Loucy (cell line): ENCODE data around the gene AQP5.

Source experiments
- H2AFZ ChIP-seq: fragments of 200-600 bp; sonication (generic); 2 replicates; pipeline ENCODE4 v1.6.0; 2016; ENCODE audit warnings: antibody characterized with exemption, mild to moderate bottlenecking, low read length, moderate library complexity
- H3F3A ChIP-seq: fragments of 200-600 bp; 2 replicates; pipeline ENCODE4 v1.6.0; 2016; ENCODE audit warnings: antibody characterized with exemption, low read depth, mild to moderate bottlenecking
- H3K27me3 ChIP-seq: fragments of 200-600 bp; sonication (generic); 2 replicates; pipeline ENCODE4 v1.6.1; 2014; ENCODE audit warnings: low read length, mild to moderate bottlenecking; ENCODE audit not compliant: insufficient read depth, poor library complexity, severe bottlenecking
- H3K36me3 ChIP-seq: fragments of 200-600 bp; sonication (generic); 2 replicates; pipeline ENCODE4 v1.6.1; 2016; ENCODE audit warnings: low read length; ENCODE audit not compliant: insufficient read depth
- H3K4me1 ChIP-seq: fragments of 200-600 bp; sonication (generic); 2 replicates; pipeline ENCODE4 v1.5.1; 2014; ENCODE audit warnings: low read length, mild to moderate bottlenecking; ENCODE audit not compliant: insufficient read depth, poor library complexity, severe bottlenecking
- H3K4me2 ChIP-seq: fragments of 200-600 bp; sonication (generic); 2 replicates; pipeline ENCODE4 v1.6.0; 2014; ENCODE audit warnings: antibody characterized with exemption, low read length, low read depth, mild to moderate bottlenecking; ENCODE audit not compliant: poor library complexity, severe bottlenecking
- H3K4me3 ChIP-seq: fragments of 200-600 bp; sonication (generic); 2 replicates; pipeline ENCODE4 v1.5.1; 2014; ENCODE audit warnings: low read length, mild to moderate bottlenecking, mixed read lengths; ENCODE audit not compliant: poor library complexity, severe bottlenecking
- H3K79me2 ChIP-seq: fragments of 200-600 bp; sonication (generic); 2 replicates; pipeline ENCODE4 v1.6.1; 2014; ENCODE audit warnings: low read length; ENCODE audit not compliant: insufficient read depth
- H3K9ac ChIP-seq: fragments of 200-600 bp; sonication (generic); 2 replicates; pipeline ENCODE4 v1.6.0; 2014; ENCODE audit warnings: mild to moderate bottlenecking, low read depth, low read length, moderate library complexity; ENCODE audit not compliant: poor library complexity, severe bottlenecking
- H3K9me2 ChIP-seq: fragments of 200-600 bp; sonication (generic); replicated peaks from 2 replicates; pipeline ENCODE4 v1.6.1; 2016; ENCODE audit warnings: low read depth, low read length, mixed read lengths
- H3K9me3 ChIP-seq: fragments of 200-600 bp; sonication (generic); 2 replicates; pipeline ENCODE4 v1.6.1; 2014; ENCODE audit warnings: mild to moderate bottlenecking, antibody characterized with exemption, low read length, low read depth; ENCODE audit not compliant: insufficient read depth
- H4K20me1 ChIP-seq: fragments of 200-600 bp; sonication (generic); 2 replicates; pipeline ENCODE4 v1.6.0; 2014; ENCODE audit warnings: antibody characterized with exemption, low read length, mild to moderate bottlenecking; ENCODE audit not compliant: insufficient read depth, poor library complexity, severe bottlenecking
- EZH2phosphoT487 ChIP-seq: fragments of 200-600 bp; IDR thresholded peaks from 2 replicates; pipeline ENCODE4 v1.6.1; 2018; ENCODE audit warnings: antibody characterized with exemption, mild to moderate bottlenecking, moderate library complexity, borderline replicate concordance
- TF ChIP-seq, protein P1 (sequence below): fragments of 200-600 bp; sonication (generic); conservative IDR thresholded peaks from 2 replicates; pipeline ENCODE4 v1.5.1; 2014; ENCODE audit warnings: mild to moderate bottlenecking, antibody characterized with exemption, low read length

AQP5 gene

DNA sequence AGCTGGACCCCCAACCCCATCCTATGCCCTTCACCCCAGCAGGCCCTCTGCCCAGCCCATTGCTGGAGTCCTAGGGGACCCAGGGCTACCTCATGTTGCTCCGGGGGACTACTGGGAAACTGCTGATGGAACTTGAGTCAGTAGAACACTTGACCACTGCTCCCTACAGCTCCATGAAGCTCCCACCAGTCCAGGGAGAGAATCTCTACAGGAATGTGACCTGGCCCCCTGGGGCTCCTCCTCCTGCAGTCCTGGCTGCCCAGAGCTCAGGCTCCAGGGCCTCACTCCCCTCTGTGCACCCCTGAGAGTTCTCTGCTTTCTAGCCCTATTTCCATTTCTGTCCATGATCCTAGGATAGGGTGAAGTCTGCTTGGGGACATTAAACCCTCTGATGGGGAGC is 22.0 kb upstream of the AQP5 start:
- H2AFZ ChIP-seq = no peak overlapping the region
- H3K4me3 ChIP-seq = no peak overlapping the region
- H4K20me1 ChIP-seq = no peaks in the 10 kb centered on the region
- H3K79me2 ChIP-seq = no peaks in the 10 kb centered on the region
- H3K27me3 ChIP-seq = no peaks in the 10 kb centered on the region
- H3K9me2 ChIP-seq = no peaks in the 10 kb centered on the region
- H3K9me3 ChIP-seq = no peaks in the 10 kb centered on the region
- H3K4me2 ChIP-seq = no peak overlapping the region
- no peaks in the 10 kb centered on the region for H3F3A ChIP-seq
- TF ChIP-seq, protein P1, sequence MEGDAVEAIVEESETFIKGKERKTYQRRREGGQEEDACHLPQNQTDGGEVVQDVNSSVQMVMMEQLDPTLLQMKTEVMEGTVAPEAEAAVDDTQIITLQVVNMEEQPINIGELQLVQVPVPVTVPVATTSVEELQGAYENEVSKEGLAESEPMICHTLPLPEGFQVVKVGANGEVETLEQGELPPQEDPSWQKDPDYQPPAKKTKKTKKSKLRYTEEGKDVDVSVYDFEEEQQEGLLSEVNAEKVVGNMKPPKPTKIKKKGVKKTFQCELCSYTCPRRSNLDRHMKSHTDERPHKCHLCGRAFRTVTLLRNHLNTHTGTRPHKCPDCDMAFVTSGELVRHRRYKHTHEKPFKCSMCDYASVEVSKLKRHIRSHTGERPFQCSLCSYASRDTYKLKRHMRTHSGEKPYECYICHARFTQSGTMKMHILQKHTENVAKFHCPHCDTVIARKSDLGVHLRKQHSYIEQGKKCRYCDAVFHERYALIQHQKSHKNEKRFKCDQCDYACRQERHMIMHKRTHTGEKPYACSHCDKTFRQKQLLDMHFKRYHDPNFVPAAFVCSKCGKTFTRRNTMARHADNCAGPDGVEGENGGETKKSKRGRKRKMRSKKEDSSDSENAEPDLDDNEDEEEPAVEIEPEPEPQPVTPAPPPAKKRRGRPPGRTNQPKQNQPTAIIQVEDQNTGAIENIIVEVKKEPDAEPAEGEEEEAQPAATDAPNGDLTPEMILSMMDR = no peak
- TF ChIP-seq EZH2phosphoT487 = no peak
- no peaks in the 10 kb centered on the region for H3K36me3 ChIP-seq
- H3K9ac ChIP-seq = no peak overlapping the region
- H3K4me1 ChIP-seq = peaks cover 25% of the 10 kb centered on the region

DNA sequence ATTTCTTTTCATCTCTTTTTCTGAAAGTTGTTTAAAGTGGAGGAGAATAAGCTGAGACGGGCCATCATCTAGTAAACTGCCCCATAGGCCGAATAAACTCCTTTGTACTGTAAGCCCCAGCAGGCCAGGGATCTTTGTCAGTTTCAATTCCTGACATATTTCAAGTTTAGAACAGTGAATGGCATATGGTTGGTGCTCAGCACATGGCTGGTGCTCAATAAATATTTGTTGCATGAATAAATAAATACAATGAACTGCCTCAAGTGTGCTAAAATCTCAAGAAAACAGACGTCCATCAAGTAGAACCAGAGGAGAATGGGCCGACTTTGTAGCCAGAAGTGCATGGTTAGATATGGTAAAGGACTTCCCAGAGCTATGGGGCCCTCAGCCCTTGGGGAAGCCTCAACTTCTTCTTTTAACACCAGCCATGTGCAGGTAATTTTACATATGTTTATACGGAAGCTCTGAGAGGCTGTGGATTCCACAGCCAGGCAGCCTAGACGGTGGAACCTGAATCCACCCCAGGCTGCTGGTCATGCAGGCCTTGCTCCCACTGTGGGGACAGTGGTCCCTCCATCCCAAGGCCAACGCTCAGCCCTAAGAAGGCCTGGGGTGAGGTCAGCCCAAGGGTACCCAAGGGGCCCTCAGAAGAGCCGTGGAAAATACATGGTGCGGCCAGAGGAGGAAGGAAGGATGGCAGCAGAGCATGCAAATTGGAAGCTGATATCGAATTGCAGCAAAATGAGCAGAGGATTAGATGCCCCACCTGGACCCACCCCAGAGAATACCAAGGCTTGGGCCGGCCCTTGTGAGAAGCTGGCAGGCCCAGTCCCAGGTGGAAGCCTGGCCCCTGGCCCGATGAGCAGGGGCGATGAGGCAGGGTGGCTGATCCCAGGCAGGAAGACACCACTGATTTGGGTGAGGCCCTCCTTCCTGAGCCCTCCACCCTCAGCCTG is 19.8 kb upstream of the AQP5 start:
- H3K9me3 ChIP-seq = no peaks in the 10 kb centered on the region
- H3F3A ChIP-seq = 0 out of 2 replicates have a peak, but pooled peaks cover 3% of the 10 kb centered on the region
- H3K4me2 ChIP-seq = no peak overlapping the region
- no peaks in the 10 kb centered on the region for H3K36me3 ChIP-seq
- no peaks in the 10 kb centered on the region for H4K20me1 ChIP-seq
- no peaks in the 10 kb centered on the region for H3K27me3 ChIP-seq
- no peak overlapping the region for H3K4me3 ChIP-seq
- no peak overlapping the region for H3K9ac ChIP-seq
- peaks cover 43% of the 10 kb centered on the region for H3K4me1 ChIP-seq
- no peak overlapping the region for H2AFZ ChIP-seq
- H3K79me2 ChIP-seq = no peaks in the 10 kb centered on the region
- TF ChIP-seq, protein P1 = no peak
- H3K9me2 ChIP-seq = no peaks in the 10 kb centered on the region

DNA sequence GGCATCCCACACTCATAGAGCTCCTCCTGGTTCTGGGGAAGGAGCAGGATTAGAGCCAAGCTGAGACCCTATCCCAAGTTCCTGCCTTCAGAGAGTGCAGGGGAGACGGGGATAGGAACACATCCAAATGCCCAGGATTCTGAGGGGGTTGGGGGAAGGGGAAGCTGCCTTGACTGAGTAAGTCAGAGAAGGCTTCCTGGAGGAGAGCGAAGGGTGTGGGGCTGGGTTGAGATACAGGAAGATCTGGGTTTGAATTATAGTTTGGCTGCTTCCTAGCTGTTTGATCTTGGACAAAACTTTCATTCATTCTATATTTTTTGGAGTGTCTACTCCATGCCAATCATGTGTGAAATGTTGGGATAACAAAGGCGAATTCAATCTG is 19.2 kb upstream of the AQP5 start:
- H3K4me3 ChIP-seq = no peak overlapping the region
- H3K27me3 ChIP-seq = no peaks in the 10 kb centered on the region
- H3K79me2 ChIP-seq = no peaks in the 10 kb centered on the region
- no peaks in the 10 kb centered on the region for H3K9me2 ChIP-seq
- TF ChIP-seq, protein P1 = no peak
- no peak for TF ChIP-seq EZH2phosphoT487
- no peaks in the 10 kb centered on the region for H4K20me1 ChIP-seq
- no peak overlapping the region for H2AFZ ChIP-seq
- H3K9ac ChIP-seq = no peak overlapping the region
- H3F3A ChIP-seq = 0 out of 2 replicates have a peak, but pooled peaks cover 3% of the 10 kb centered on the region
- no peak overlapping the region for H3K4me2 ChIP-seq
- peaks cover 43% of the 10 kb centered on the region for H3K4me1 ChIP-seq
- no peaks in the 10 kb centered on the region for H3K9me3 ChIP-seq
- no peaks in the 10 kb centered on the region for H3K36me3 ChIP-seq
